Activated T-cell treated with anti-CD3 and anti-CD28 coated beads, Interleukin-2, amount 50 U/mL, for 24 hours (primary cell): ENCODE measurements around the gene RSPH3.

Experiments
- DNase-seq: peaks from one replicate; pipeline ENCODE4 v3.0.0-alpha.2; 2020
- H3K27ac Mint-ChIP-seq: 2 replicates; pipeline ENCODE4 v1.8.0; 2020; ENCODE audit warnings: mild to moderate bottlenecking, mixed read lengths
- H3K27me3 Mint-ChIP-seq: 2 replicates; pipeline ENCODE4 v1.8.0; 2020; ENCODE audit warnings: mixed read lengths
- H3K36me3 Mint-ChIP-seq: 2 replicates; pipeline ENCODE4 v1.8.0; 2020; ENCODE audit warnings: low read depth, mixed read lengths
- H3K4me1 Mint-ChIP-seq: 2 replicates; pipeline ENCODE4 v1.8.0; 2020; ENCODE audit warnings: low read depth, mixed read lengths
- H3K4me3 Mint-ChIP-seq: 2 replicates; pipeline ENCODE4 v1.8.0; 2020; ENCODE audit warnings: mild to moderate bottlenecking, moderate library complexity, mixed read lengths
- H3K9me3 Mint-ChIP-seq: 2 replicates; pipeline ENCODE4 v1.8.0; 2020; ENCODE audit warnings: mixed read lengths

RSPH3 gene

GRCh38 chr6:158943380-158944032, 56.5 kb downstream of the RSPH3 start:
- Mint-ChIP-seq H3K27me3 (peaks cover 12% of the 10 kb centered on the region), H3K4me1 (peaks cover 13% of the 10 kb centered on the region), H3K4me3 (no peak overlapping the region)

GRCh38 chr6:158942349-158942748, 57.7 kb downstream of the RSPH3 start:
- Mint-ChIP-seq H3K4me1 (peaks cover 13% of the 10 kb centered on the region), H3K36me3 (no peaks in the 10 kb centered on the region), H3K27me3 (peaks cover 12% of the 10 kb centered on the region), H3K27ac (no peak overlapping the region), H3K9me3 (peaks cover 3% of the 10 kb centered on the region), H3K4me3 (no peak overlapping the region)
- DNase-seq, result no peak

More at GRCh38 chr6:158943380-158944032, 56.5 kb downstream of the RSPH3 start:
- Mint-ChIP-seq H3K9me3 (peaks cover 3% of the 10 kb centered on the region), H3K27ac (no peak overlapping the region), H3K36me3 (no peaks in the 10 kb centered on the region)
- no peak for DNase-seq

- Mint-ChIP-seq H3K27ac (no peak overlapping the region), H3K36me3 (no peaks in the 10 kb centered on the region), H3K9me3 (peaks cover 3% of the 10 kb centered on the region), H3K27me3 (peaks cover 12% of the 10 kb centered on the region), H3K4me1 (peaks cover 13% of the 10 kb centered on the region), H3K4me3 (no peak overlapping the region)
- DNase-seq, result no peak
Measured at GRCh38 chr6:158941246-158941645, 58.8 kb downstream of the RSPH3 start.

GRCh38 chr6:158939255-158940159, 60.5 kb downstream of the RSPH3 start:
- Mint-ChIP-seq H3K4me1 (peaks cover 13% of the 10 kb centered on the region), H3K9me3 (peaks cover 3% of the 10 kb centered on the region), H3K27me3 (peaks cover 12% of the 10 kb centered on the region), H3K4me3 (peak overlapping the region; percentile 48), H3K36me3 (no peaks in the 10 kb centered on the region), H3K27ac (no peak overlapping the region)
- peak; percentile 42 for DNase-seq

GRCh38 chr6:158938811-158939254, 61.2 kb downstream of the RSPH3 start:
- Mint-ChIP-seq H3K36me3 (no peaks in the 10 kb centered on the region), H3K27ac (no peak overlapping the region), H3K4me1 (peaks cover 13% of the 10 kb centered on the region), H3K27me3 (peaks cover 12% of the 10 kb centered on the region), H3K9me3 (peaks cover 3% of the 10 kb centered on the region), H3K4me3 (peak overlapping the region; percentile 48)
- peak; percentile 37 for DNase-seq

GRCh38 chr6:158938220-158938619, 61.8 kb downstream of the RSPH3 start:
- peaks cover 12% of the 10 kb centered on the region for H3K27me3 Mint-ChIP-seq
- H3K36me3 Mint-ChIP-seq, result no peaks in the 10 kb centered on the region
- H3K9me3 Mint-ChIP-seq, result peaks cover 3% of the 10 kb centered on the region
- H3K4me1 Mint-ChIP-seq, result peaks cover 13% of the 10 kb centered on the region
- H3K4me3 Mint-ChIP-seq, result no peak overlapping the region
- H3K27ac Mint-ChIP-seq, result no peak overlapping the region
- DNase-seq, result no peak

- DNase-seq, result no peak
- Mint-ChIP-seq H3K4me3 (no peak overlapping the region), H3K27ac (no peak overlapping the region), H3K36me3 (no peaks in the 10 kb centered on the region), H3K4me1 (peaks cover 5% of the 10 kb centered on the region), H3K9me3 (no peaks in the 10 kb centered on the region), H3K27me3 (peaks cover 4% of the 10 kb centered on the region)
Measured at GRCh38 chr6:158934157-158934556, 65.8 kb downstream of the RSPH3 start.

- no peaks in the 10 kb centered on the region for H3K27me3 Mint-ChIP-seq
- no peaks in the 10 kb centered on the region for H3K4me1 Mint-ChIP-seq
- no peaks in the 10 kb centered on the region for H3K9me3 Mint-ChIP-seq
- no peak overlapping the region for H3K27ac Mint-ChIP-seq
- H3K4me3 Mint-ChIP-seq, result no peak overlapping the region
- H3K36me3 Mint-ChIP-seq, result no peaks in the 10 kb centered on the region
- no peak for DNase-seq
Measured at GRCh38 chr6:158933079-158933595, 66.9 kb downstream of the RSPH3 start.

GRCh38 chr6:158928068-158928467, 71.9 kb downstream of the RSPH3 start:
- no peak for DNase-seq
- Mint-ChIP-seq H3K27ac (no peak overlapping the region), H3K9me3 (no peaks in the 10 kb centered on the region), H3K4me1 (no peaks in the 10 kb centered on the region), H3K36me3 (no peaks in the 10 kb centered on the region), H3K27me3 (no peaks in the 10 kb centered on the region), H3K4me3 (no peak overlapping the region)

- Mint-ChIP-seq H3K36me3 (no peaks in the 10 kb centered on the region), H3K4me3 (no peak overlapping the region), H3K27me3 (no peaks in the 10 kb centered on the region), H3K9me3 (no peaks in the 10 kb centered on the region), H3K4me1 (no peaks in the 10 kb centered on the region), H3K27ac (no peak overlapping the region)
- no peak for DNase-seq
Measured at GRCh38 chr6:158926414-158926813, 73.6 kb downstream of the RSPH3 start.

- Mint-ChIP-seq H3K27me3 (no peaks in the 10 kb centered on the region), H3K4me1 (peaks cover 5% of the 10 kb centered on the region), H3K36me3 (no peaks in the 10 kb centered on the region), H3K27ac (no peak overlapping the region), H3K9me3 (no peaks in the 10 kb centered on the region), H3K4me3 (no peak overlapping the region)
- no peak for DNase-seq
Measured at GRCh38 chr6:158924499-158925455, 75.2 kb downstream of the RSPH3 start.

GRCh38 chr6:158923805-158924498, 76.0 kb downstream of the RSPH3 start:
- Mint-ChIP-seq H3K4me3 (no peak overlapping the region), H3K9me3 (no peaks in the 10 kb centered on the region), H3K27me3 (no peaks in the 10 kb centered on the region), H3K36me3 (no peaks in the 10 kb centered on the region), H3K4me1 (peaks cover 5% of the 10 kb centered on the region), H3K27ac (peak overlapping the region; percentile 33)
- no peak for DNase-seq
